DND-41 (cell line): Measurements from ENCODE around the gene TMIE.

Source experiments
- CTCF ChIP-seq: IDR thresholded peaks from 2 replicates; pipeline ENCODE4 v1.5.1; 2012; ENCODE audit warnings: borderline replicate concordance, low read length, moderate library complexity, mild to moderate bottlenecking; ENCODE audit not compliant: poor library complexity, severe bottlenecking; ENCODE audit errors: extremely low read depth
- EZH2 ChIP-seq: IDR thresholded peaks from 3 replicates; pipeline ENCODE4 v1.6.1; 2012; ENCODE audit warnings: borderline replicate concordance, low read depth, mild to moderate bottlenecking, moderate library complexity, low read length, inconsistent platforms; ENCODE audit not compliant: severe bottlenecking

GRCh38 chr3:46656778-46657556, 44.2 kb upstream of the TMIE start:
- TF ChIP-seq CTCF (no peak), EZH2 (no peak)
